NK-92 treated with Interleukin-12 subunit alpha and Interleukin-12 subunit beta, amount 100 ng/mL, for 24 hours (cell line): ENCODE measurements around the gene RPL13.

Experiments
- DNase-seq: peaks from one replicate; lab custom pipeline; 2025; lab: John Stamatoyannopoulos, UW

RPL13 gene

DNA sequence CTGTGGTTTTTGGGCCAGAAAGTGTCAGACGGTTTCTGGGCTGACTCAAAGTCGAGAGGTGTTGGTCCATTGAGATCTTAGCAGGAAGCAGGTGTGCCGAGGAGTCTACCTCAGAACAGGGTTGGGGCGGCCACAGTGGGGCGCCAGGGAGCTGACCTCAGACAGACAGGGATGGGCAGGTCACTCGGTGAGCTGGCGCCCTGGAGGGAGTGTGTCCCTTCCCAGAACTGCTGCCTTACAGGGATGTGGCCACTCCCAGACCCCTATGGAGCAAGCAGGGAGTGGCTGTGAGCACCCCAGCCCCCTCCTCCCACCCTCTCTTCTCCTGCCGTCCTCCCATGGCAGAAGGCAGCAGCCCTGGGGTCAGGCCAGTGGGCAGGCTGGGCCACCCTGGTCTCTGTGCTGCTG is 39.0 kb downstream of the RPL13 start:
- peak; percentile 18 for DNase-seq

DNA sequence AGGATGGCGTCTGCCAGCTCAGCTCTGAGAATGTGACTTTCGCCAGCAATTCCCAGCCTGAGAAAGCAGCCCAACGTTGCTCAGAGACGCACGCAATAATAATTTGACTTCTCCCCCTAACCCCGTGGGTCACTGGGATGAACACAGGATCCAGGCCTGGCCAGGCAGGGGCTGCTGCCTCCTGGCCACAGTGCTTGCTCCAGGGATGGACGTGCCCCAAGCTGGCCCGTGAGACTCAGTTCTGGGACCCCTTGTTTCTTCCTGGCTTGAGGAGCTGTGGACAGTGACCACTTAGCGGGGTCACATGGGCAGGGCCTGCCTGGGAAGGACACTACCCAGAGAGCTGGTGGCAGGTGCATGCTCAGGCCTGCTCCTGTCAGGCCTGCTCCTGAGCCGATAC is 39.4 kb downstream of the RPL13 start:
- DNase-seq, result no peak

DNA sequence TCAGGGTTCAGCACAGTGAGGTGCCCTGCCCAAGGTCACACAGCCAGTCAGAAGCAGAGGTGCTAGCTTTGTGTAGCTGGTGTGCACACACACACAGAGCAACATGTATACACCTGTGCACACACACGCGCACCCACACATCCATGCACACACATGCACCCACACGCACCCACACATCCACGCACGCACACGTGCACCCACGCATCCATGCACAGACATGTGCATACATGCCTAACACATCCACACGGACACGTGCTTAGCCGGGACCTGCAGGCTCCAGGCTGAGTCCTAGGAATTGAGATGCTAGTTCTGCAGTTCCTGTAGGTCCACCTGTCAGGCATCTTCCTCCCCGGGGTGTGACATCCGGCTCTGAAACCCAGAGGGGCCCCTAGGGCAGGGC is 39.9 kb downstream of the RPL13 start:
- no peak for DNase-seq

DNA sequence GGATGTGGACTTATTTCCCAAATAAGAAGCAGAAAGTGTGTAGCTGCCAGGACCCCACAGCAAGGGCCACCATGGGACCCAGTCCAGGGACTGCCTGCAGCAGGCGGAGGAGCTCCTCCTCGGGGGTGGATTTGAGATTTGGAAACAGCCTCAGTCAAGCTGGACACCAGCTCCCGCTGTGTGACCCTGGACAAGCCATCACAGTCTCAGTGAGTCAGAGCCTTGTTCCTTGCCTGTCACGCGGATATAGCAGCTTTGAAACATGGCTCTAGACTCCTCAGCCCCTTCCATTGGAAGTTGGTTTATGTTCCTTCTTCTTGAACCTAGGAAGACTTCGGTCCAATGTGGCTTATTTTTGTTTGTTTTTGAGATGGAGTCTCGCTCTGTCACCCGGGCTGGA is 40.5 kb downstream of the RPL13 start:
- DNase-seq, result no peak

DNA sequence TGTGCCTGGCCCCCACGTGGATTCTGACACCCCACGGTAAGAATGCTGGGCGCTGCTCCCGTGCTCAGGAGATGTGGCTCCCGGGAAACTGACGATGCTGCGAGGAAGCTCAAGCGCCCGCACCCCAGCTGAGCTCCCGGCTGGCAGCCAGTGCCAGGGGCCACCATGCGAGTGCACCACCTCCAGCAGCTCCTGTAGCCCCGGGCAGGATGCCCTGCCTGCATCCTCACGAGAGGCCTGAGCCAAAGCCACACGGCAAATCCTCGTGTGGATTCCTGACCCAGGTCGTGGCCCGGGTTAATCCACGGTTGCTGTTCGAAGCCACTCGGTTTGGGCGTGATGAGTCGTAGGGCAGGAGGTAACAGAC is 41.4 kb downstream of the RPL13 start:
- no peak for DNase-seq

DNA sequence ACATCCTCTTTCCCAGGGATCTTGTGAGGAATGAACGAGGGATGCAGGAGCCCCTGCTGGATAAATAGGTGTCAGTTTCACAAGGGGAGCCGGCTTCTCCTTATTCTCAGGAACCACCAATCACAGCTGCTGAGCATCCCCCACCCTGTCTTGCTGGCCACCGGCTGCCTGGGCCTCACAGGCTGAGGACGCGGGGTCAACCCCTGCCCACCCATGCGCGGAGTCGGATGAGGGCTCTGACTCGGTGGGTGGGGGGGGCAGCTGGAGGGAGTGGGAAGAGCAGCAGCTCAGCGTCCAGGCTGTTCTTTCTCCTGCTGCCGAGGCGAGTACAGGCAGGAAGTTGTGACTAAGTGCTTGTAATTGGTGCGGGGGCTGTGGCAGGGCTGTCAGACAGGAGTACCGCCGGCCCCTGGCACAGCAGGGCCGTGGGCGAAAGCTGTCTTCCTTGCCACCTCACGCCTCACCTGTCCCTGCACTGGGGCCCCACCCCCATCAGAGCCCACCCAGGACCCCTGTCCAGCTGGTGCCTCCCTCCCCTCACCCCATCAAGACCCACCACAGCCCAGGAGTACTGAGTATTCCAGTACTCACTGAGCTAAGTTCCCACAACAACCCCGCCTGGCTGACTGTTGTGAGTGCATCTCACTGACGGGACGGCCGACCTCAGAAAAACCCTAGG is 41.9 kb downstream of the RPL13 start:
- peak; percentile 26 for DNase-seq

DNA sequence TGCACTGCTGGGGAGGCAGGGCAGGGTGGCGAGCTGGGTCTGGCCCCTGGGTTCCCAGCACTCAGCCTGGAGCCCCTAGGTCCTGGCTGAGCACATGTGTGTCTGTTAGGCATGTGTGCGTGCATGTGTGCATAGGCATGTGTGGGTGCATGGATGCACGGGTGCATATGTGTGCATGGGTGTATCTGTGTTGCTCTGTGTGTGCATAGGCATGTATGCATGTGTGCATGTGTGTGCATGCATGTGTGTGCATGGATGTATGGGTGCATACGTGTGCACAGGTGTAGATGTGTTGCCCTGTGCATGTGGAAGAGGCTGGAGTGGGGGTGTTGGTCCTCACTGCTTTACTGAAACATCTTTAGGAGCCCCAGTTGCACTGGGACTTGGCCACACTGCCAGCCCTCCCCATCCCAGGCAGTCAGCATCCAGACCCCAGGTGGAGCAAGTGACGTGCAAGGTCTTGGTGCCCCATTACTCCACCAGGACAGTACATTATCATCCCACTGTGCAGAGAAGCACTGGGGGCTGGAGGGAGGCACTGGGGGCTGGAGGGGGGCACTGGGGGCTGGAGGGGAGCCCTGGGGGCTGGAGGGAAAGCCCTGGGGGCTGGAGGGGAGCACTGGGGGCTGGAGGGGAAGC is 42.6 kb downstream of the RPL13 start:
- DNase-seq, result no peak

DNA sequence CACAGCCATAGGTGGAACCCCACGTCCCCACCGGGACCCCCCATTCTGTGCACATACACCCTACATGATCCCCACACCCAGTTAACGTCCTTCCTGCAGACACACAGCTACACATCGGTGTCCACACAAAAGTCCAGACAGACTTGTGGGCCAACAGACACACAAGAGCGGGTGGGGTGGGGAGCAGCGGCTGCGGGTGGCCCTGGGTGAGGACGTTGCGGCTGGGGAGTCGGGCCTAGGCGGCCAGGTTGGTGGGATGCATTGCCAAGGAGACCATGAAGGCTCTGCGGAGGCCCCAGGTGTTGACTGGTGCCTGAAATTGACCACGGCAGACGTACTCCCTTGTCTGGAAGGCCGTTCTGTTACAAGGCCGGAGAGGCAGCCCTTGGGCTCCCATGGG is 44.3 kb downstream of the RPL13 start:
- no peak for DNase-seq

DNA sequence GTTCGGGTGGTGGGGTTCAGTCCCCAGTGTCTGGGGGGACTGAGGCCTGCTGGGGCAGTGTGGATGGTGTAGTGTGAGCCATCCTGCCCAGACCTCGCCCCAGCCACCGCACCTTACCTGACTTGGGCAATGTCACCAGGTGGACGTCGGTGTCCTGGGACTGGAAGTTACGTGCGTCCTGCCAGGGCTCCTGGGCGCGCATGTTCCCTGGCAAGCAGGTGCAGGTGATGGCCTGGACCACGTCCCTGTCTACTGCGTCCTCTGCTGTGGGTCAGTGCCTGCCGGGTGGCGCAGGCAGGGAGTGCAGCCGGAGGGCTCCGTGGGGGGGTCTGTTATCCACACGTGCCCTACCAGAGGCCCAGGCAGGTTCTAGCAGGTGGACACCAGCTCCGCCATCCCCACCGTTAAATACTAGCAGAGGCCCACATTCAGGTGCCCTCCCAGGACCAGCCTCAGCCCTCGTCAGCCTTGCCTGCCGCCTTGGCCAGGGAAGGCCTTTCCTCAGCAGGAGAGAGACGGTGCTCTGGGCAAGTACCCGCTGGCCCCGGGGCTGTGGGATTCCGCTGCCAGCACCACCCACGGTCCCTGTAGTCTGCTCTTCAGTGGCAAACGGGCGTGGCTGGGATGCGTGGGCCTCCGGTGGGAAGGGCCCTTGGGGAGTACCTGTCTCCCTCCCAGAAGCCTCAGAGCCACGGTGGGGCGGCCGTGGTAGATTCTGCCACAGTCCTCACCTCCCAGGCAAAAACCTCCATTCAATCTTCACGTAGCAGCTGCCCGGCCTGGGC is 44.9 kb downstream of the RPL13 start:
- no peak for DNase-seq

DNA sequence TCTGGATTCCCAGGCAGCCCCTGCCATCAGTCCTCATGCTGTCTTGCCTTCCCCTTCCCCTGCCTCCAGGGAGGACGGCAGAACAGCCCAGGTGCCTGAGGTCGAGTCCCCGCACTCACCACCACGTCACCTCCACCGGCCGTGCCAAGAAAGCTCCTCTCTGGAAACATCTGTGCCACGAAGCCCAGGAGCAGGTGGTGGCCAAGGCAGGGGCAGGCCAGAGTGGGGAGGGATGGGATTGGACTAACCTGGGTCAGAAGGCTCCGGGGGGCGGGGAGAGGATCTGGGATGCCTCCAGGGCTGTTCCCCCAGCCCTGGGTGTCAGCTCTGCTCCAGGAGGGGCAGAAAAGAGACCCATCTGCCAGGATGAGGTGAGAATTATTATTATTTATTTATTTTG is 45.5 kb downstream of the RPL13 start:
- no peak for DNase-seq

DNA sequence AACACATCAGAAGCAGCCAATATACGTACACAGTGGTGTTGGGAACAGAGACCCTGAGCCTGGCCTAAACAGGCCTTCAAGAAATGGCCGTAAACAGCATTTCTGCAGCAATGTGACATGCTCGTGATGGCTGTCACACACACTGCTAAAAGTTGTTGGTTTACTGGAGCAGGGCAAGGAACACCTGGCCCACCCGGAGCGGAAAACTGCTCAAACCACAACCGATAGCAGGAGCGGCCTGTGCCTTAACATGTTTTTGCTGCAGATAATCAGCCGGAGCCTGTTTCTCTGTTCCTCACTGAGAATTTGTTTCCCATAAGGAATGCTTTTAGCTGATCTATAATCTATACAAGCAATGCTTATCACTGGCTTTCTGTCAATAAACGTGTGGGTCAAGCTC is 47.0 kb downstream of the RPL13 start:
- no peak for DNase-seq

DNA sequence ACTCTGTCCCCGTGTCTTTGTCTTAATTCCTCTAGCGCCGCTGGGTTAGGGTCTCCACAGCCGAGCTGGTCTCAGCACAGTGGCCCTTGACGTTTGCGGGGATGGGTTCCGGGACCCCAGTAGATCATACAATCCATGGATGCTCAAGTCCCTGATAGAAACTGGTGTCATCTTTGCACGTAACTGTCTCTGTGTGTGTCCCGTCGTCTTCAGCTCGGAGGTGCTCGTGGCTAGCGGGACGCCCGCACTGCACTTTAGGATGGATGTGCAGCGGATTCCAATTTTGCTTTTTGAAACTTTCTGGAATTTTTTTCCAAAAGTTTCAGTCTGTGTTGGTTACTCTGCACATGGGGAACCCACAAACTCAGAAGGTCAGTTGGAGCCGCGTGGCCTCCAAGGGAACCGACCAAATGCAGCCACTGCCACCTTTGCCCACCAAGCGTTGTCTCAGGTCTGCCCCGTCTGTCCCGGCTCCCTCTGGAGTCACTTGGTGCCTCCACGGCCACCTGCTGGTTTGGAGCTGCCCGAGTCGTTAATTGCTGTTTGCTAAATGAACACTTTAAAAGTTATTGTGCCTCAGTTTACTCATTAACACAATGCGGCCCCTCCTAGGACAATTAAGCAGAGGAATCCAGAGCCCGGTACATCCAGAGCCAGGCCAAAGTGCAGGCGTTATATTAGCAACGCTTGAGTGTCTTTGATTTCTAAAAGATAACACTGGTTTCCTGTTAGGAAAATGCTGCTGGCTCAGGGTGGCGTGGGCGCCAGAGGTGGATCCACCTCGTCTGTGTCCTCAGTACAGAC is 47.7 kb downstream of the RPL13 start:
- no peak for DNase-seq

DNA sequence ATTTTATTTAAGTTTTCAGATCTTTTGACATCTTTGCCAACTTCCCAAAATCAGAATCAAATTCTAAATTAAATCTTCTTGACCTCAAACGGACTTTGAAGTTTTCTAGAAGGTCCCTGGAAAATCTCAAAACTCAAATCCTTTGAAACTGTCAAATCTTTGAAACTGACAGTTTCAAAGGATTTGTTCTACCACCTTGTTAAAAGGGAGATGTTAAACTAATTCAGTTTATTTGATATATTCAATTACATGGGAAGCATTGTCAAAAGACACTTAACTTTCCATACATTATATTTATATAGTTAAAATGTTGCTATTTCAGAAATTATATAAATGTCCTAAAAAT is 49.6 kb downstream of the RPL13 start:
- DNase-seq, result no peak

DNA sequence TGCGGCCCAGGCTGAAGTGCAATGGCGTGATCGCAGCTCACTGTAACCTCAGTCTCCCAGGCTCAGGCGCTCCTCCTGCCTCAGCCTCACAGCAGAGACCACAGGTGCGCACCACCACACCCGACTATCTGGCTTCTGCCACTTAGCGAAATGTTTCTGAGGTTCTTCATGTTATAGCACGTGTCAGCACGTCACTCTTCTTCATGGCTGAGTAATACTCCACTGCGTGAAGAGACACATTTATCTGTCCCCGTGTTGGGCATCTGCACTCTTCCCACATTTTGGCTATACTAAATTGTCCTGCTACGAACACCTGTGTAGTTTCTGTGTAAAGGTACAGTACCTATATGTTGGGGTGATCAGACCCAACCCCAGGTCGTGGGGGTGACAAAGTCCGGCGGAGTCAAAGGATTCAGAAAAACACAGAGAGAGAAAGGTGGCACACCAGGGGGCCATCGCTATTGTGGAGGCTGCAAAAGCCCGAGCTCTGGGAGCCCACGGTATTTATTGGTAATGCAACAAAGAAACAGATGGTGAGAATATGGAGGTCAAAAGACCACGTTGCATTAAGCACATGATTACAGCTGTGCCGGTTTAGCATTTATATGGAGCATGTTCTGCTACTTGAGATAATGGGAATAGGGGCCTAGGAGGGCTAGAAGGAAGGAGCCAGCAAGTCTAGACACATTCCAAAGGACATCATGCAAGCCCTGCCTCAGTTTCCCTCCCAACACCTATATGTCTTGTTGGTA is 52.1 kb downstream of the RPL13 start:
- DNase-seq, result no peak

DNA sequence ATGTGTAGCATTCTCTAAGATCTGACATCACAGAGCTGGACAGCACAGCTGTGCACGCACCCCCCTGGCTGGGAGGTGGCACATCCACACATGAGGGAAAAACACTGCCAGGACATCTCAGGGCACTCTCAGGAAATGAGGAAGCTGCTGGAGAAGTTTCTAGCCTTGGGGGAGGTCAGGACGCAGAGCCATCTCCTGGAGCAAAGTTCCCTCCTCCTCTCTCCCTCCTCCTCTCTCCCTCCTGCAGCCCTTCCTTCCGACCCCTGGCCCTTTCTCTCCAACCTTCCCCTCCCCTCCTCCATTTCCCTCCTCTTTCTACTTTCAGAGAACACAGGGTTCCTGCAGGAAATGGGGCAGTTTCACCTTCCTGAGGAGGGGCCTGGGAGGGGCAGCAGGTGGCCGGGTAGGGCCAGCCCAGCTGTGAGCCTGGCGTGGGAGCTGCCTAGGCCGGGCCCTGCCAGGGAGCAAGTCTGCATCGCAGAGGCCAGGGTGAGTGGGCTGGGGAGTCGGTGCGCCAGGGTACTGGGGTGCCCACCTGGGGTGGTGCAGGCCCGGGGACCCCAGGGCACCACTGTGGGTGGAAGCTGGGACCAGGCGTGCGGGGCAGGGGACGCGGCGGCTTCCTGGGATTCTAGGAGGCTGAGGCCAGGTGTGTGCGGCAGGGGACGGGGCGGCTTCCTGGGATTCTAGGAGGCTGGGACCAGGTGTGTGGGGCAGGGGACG is 52.9 kb downstream of the RPL13 start, which contains the start of gene DPEP1:
Gene DPEP1 (plus strand): TSS at position 412 of the 723 bp plus-strand sequence. CDS start 16,769 bp downstream, outside the sequence.
- no peak for DNase-seq

DNA sequence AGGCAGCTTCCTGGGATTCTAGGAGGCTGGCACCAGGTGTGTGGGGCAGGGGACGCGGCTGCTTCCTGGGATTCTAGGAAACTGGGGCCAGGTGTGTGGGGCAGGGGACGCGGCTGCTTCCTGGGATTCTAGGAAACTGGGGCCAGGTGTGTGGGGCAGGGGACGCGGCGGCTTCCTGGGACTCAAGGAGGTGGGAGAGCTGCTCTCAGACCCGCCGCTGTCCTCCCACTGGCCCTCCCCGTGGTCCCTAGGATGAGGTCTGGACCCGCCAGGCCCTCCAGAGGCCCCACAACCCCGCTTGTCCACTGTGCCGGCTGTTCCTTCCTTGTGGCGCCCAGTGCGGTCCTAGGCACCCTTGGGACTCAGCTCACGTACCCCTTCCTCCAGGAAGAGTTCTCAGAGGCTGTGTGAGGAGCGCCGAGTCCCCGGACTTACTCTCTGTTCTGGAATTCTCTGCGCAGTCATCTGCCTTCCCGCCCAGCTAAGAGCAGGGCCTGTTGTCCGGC is 53.5 kb downstream of the RPL13 start:
- no peak for DNase-seq
